NB4 (cell line): Measurements from ENCODE around the gene LSAMP.

Source experiments
- CTCF ChIP-seq: IDR thresholded peaks from one replicate; pipeline ENCODE4 v1.5.1; 2012; ENCODE audit warnings: low read depth, low read length
- MYC ChIP-seq: IDR thresholded peaks from 2 replicates; pipeline ENCODE4 v1.6.1; 2011; ENCODE audit warnings: low read depth, low read length
- POLR2A ChIP-seq: IDR thresholded peaks from 2 replicates; pipeline ENCODE4 v1.6.1; 2011; ENCODE audit warnings: mild to moderate bottlenecking; ENCODE audit not compliant: insufficient read length; ENCODE audit errors: extremely low read depth

- no peak for TF ChIP-seq CTCF
- TF ChIP-seq POLR2A, result no peak
- no peak for TF ChIP-seq MYC
Observed at GRCh38 chr3:115859002-115859807, 586.1 kb downstream of the LSAMP start.
